Measurements from ENCODE around the gene ERBB3.
A peak's percentile ranks its signal among the peaks of the same experiment; 100 is the strongest.

Gene ERBB3

DNA sequence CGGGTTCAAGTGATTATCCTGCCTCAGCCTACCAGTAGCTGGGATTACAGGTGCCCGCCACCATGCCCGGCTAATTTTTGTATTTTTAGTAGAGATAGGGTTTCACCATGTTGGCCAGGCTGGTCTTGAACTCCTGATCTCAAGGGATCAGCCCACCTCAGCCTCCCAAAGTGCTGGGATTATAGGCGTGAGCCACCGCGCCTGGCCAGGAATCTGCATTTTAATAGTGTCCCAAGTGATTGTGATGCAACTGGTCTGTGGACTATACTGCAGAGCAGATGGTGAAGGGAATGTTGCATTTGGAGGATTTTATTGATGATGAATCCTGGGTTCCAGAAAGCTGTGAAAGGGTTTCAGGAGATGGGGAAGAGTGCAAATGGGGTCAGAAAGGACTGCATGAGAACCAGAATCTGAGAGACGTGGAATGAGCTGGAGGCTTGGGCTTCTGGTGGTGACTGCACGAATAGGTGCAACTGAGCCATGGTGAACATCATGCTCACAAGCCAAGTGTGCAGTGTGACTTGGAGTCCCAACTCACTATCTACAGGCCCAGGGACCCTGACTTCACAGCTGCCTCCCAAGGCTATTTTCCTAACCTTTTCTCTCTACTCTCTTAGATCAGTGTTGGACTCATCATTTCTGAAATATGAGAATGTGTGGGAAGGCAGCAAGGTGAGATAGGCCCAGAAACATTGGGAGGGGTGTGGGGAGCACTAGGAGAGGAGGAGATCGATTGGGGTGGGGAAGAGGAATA lies 33.8 kb upstream of the ERBB3 start:
- POLR2A ChIA-PET, result interaction anchor here (0.7 to 4.4 kb wide), 7 partner anchors 18 to 143 kb away, joined by 3 to 36 read pairs (median 6); partner anchors contain the start of genes ESYT1, PA2G4, RPL41 and SMARCC2
- Histone ChIP-seq H3K36me3 (ENCODE audit: control insufficient read depth in 2 of 2, insufficient read depth in 1 of 2, low read length in 2 of 2) (peaks cover 14 to 34% of the 10 kb centered on the region in 2 experiments), H3K9me3 (ENCODE audit: control insufficient read depth, insufficient read depth, low read depth, low read length) (no peaks in the 10 kb centered on the region), H3K27ac (ENCODE audit: extremely low read depth, low read depth, low read length) (no peak overlapping the region), H3K4me1 (ENCODE audit: control insufficient read depth, insufficient read depth, low read length) (0 out of 2 replicates have a peak, but pooled peaks cover 3% of the 10 kb centered on the region), H3K4me3 (ENCODE audit: low read depth, low read length) (no peak overlapping the region)
- peak; percentile 64 for TF ChIP-seq ZBTB20 (tag by site-specific recombination; IDR thresholded peaks at IDR 0.05)
- TF ChIP-seq ZNF10 (tag by site-specific recombination; IDR thresholded peaks at IDR 0.05), result peak; percentile 62; the same call in 1 of the 2 replicates
- no peak for TF ChIP-seq ZNF548 (tag by site-specific recombination; IDR thresholded peaks at IDR 0.05)
- TF ChIP-seq ZFHX2 (tag by site-specific recombination; conservative IDR thresholded peaks at IDR 0.05), result peak; percentile 29; the same call in 1 of the 2 replicates
- TF ChIP-seq EGR2 (tag by site-specific recombination; IDR thresholded peaks at IDR 0.05; ENCODE audit: low read depth), result no peak
- CTCF ChIA-PET, result interaction anchor here (0.5 to 4.5 kb wide), 19 partner anchors 9 to 316 kb away, joined by 3 to 25 read pairs (median 6); partner anchors contain the start of genes ERBB3, PA2G4, SMARCC2 and SUOX

DNA sequence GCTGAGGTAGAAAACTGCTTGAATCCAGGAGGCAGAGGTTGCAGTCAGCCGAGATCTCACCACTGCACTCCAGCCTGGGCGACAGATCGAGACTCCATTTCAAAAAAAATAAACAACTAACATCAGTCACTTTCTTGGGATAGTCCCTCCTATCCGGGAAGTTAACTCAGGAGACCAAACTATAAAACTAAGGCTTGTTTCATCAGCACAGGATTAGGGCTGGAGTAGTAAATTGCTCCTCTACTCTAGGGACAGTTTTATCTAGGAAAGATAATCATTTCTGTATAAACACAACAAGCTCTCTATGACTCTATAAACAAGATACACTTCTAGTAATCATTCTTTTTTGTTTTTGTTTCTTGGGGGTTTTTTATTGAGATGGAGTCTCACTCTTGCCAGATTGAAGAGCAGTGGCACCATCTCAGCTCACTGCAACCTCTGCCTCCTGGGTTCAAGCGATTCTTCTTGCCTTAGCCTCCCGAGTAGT lies 26.5 kb upstream of the ERBB3 start:
- ChIA-PET POLR2A (interaction anchor here (0.7 to 0.8 kb wide), 3 partner anchors 33 to 324 kb away, joined by 3 to 5 read pairs (median 3); partner anchors contain the start of gene CD63), CTCF (interaction anchor here (0.7 to 1.3 kb wide), 2 partner anchors 9 to 26 kb away, joined by 3 read pairs; no protein-coding TSS in a partner anchor)
- Histone ChIP-seq H3K4me3 (ENCODE audit: low read depth, low read length) (no peak overlapping the region), H3K9me3 (ENCODE audit: control insufficient read depth, insufficient read depth, low read depth, low read length) (no peaks in the 10 kb centered on the region), H3K27ac (ENCODE audit: extremely low read depth, low read depth, low read length) (peak overlapping the region; percentile 24; the same call in 1 of the 2 replicates), H3K4me1 (ENCODE audit: control insufficient read depth, insufficient read depth, low read length) (no peaks in the 10 kb centered on the region), H3K36me3 (ENCODE audit: control insufficient read depth in 2 of 2, insufficient read depth in 1 of 2, low read length in 2 of 2) (no peaks in the 10 kb centered on the region; a peak in 1 of 3 replicates)
- TF ChIP-seq ZNF660 (tag by site-specific recombination; IDR thresholded peaks at IDR 0.05), result no peak
- TF ChIP-seq ZNF121 (tag by site-specific recombination; IDR thresholded peaks at IDR 0.05), result 0 out of 2 replicates have a peak, but pooled peaks have one; percentile 22
- TF ChIP-seq, protein P1, sequence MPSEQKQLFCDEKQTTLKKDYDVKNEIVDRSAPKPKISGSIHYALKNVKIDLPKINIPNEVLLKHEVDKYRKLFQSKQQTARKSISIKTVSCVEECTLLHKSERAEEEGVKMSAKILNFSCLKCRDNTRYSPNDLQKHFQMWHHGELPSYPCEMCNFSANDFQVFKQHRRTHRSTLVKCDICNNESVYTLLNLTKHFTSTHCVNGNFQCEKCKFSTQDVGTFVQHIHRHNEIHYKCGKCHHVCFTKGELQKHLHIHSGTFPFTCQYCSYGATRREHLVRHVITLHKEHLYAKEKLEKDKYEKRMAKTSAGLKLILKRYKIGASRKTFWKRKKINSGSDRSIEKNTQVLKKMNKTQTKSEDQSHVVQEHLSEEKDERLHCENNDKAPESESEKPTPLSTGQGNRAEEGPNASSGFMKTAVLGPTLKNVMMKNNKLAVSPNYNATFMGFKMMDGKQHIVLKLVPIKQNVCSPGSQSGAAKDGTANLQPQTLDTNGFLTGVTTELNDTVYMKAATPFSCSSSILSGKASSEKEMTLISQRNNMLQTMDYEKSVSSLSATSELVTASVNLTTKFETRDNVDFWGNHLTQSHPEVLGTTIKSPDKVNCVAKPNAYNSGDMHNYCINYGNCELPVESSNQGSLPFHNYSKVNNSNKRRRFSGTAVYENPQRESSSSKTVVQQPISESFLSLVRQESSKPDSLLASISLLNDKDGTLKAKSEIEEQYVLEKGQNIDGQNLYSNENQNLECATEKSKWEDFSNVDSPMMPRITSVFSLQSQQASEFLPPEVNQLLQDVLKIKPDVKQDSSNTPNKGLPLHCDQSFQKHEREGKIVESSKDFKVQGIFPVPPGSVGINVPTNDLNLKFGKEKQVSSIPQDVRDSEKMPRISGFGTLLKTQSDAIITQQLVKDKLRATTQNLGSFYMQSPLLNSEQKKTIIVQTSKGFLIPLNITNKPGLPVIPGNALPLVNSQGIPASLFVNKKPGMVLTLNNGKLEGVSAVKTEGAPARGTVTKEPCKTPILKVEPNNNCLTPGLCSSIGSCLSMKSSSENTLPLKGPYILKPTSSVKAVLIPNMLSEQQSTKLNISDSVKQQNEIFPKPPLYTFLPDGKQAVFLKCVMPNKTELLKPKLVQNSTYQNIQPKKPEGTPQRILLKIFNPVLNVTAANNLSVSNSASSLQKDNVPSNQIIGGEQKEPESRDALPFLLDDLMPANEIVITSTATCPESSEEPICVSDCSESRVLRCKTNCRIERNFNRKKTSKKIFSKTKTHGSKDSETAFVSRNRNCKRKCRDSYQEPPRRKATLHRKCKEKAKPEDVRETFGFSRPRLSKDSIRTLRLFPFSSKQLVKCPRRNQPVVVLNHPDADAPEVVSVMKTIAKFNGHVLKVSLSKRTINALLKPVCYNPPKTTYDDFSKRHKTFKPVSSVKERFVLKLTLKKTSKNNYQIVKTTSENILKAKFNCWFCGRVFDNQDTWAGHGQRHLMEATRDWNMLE (tag by site-specific recombination; conservative IDR thresholded peaks at IDR 0.05; ENCODE audit: low read depth), result 0 out of 2 replicates have a peak, but pooled peaks have one; percentile 21
- TF ChIP-seq ZXDB (tag by site-specific recombination; IDR thresholded peaks at IDR 0.05), result peak; percentile 49; the same call in 1 of the 2 replicates
- TF ChIP-seq ZNF664 (tag by site-specific recombination; IDR thresholded peaks at IDR 0.05), result peak; percentile 73
- peak; percentile 26; the same call in 1 of the 2 replicates for TF ChIP-seq WT1 (tag by site-specific recombination; IDR thresholded peaks at IDR 0.05)
- TF ChIP-seq ZNF48 (tag by site-specific recombination; IDR thresholded peaks at IDR 0.05), result no peak
- TF ChIP-seq ZBTB8A (tag by site-specific recombination; IDR thresholded peaks at IDR 0.05), result 0 out of 2 replicates have a peak, but pooled peaks have one; percentile 14
- TF ChIP-seq OSR2 (tag by site-specific recombination; IDR thresholded peaks at IDR 0.05), result peak; percentile 36; the same call in 1 of the 2 replicates
- peak; percentile 47; the same call in 1 of the 2 replicates for TF ChIP-seq IKZF3 (tag by site-specific recombination; IDR thresholded peaks at IDR 0.05)
- TF ChIP-seq, protein P2, sequence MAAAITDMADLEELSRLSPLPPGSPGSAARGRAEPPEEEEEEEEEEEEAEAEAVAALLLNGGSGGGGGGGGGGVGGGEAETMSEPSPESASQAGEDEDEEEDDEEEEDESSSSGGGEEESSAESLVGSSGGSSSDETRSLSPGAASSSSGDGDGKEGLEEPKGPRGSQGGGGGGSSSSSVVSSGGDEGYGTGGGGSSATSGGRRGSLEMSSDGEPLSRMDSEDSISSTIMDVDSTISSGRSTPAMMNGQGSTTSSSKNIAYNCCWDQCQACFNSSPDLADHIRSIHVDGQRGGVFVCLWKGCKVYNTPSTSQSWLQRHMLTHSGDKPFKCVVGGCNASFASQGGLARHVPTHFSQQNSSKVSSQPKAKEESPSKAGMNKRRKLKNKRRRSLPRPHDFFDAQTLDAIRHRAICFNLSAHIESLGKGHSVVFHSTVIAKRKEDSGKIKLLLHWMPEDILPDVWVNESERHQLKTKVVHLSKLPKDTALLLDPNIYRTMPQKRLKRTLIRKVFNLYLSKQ (tag by site-specific recombination; IDR thresholded peaks at IDR 0.05; ENCODE audit: borderline replicate concordance), result no peak
- no peak for TF ChIP-seq ZNF132 (tag by site-specific recombination; IDR thresholded peaks at IDR 0.05; ENCODE audit: borderline replicate concordance)
- no peak for TF ChIP-seq ZNF510 (tag by site-specific recombination; IDR thresholded peaks at IDR 0.05; ENCODE audit: insufficient replicate concordance)
- TF ChIP-seq ZEB2 (tag by site-specific recombination; IDR thresholded peaks at IDR 0.05), result peak; percentile 44; the same call in 1 of the 2 replicates
- TF ChIP-seq, protein P3, sequence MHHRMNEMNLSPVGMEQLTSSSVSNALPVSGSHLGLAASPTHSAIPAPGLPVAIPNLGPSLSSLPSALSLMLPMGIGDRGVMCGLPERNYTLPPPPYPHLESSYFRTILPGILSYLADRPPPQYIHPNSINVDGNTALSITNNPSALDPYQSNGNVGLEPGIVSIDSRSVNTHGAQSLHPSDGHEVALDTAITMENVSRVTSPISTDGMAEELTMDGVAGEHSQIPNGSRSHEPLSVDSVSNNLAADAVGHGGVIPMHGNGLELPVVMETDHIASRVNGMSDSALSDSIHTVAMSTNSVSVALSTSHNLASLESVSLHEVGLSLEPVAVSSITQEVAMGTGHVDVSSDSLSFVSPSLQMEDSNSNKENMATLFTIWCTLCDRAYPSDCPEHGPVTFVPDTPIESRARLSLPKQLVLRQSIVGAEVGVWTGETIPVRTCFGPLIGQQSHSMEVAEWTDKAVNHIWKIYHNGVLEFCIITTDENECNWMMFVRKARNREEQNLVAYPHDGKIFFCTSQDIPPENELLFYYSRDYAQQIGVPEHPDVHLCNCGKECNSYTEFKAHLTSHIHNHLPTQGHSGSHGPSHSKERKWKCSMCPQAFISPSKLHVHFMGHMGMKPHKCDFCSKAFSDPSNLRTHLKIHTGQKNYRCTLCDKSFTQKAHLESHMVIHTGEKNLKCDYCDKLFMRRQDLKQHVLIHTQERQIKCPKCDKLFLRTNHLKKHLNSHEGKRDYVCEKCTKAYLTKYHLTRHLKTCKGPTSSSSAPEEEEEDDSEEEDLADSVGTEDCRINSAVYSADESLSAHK (tag by site-specific recombination; IDR thresholded peaks at IDR 0.05), result peak; percentile 57; the same call in 1 of the 2 replicates
- TF ChIP-seq FEZF1 (tag by site-specific recombination; IDR thresholded peaks at IDR 0.05), result peak; percentile 37; the same call in 1 of the 2 replicates
- peak; percentile 45 for TF ChIP-seq ZBTB17 (tag by site-specific recombination; IDR thresholded peaks at IDR 0.05)
- no peak for TF ChIP-seq ZNF747 (tag by site-specific recombination; IDR thresholded peaks at IDR 0.05)
- no peak for TF ChIP-seq ZNF549 (tag by site-specific recombination; IDR thresholded peaks at IDR 0.05)
- TF ChIP-seq TRIM28 (IDR thresholded peaks at IDR 0.05; ENCODE audit: borderline replicate concordance, low read length), result 0 out of 2 replicates have a peak, but pooled peaks have one; percentile 23

All from HEK293 (cell line).